Smooth muscle cell (in vitro differentiated cells): Measurements from ENCODE around the gene UST. TPM values are rescaled to one million over a fixed set of nuclear protein-coding genes. Genes with fewer than 3 reads are reported as not detected.
"Not testable (repeated sequence)": the region's sequence is repeated elsewhere in the genome, so short reads cannot be mapped to it uniquely, and the experiment has no call there.

ENCODE experiments used
- DNase-seq: peaks from one replicate; lab custom pipeline; 2025; ENCODE audit not compliant: unreplicated experiment; lab: John Stamatoyannopoulos, UW
- H2AFZ ChIP-seq: fragments of 200-600 bp; sonication (generic); 2 replicates; pipeline ENCODE4 v1.6.0; 2016; ENCODE audit warnings: antibody characterized with exemption, low read depth, mild to moderate bottlenecking
- H3F3A ChIP-seq: fragments of 200-600 bp; sonication (generic); 2 replicates; pipeline ENCODE4 v1.6.0; 2017; ENCODE audit warnings: antibody characterized with exemption, low read depth
- H3K27ac ChIP-seq: fragments of 200-600 bp; sonication (generic); 2 replicates; pipeline ENCODE4 v1.5.1; 2016; ENCODE audit warnings: low read depth, mild to moderate bottlenecking
- H3K27me3 ChIP-seq: fragments of 200-600 bp; sonication (generic); 2 replicates; pipeline ENCODE4 v1.6.1; 2016; ENCODE audit warnings: low read depth, mild to moderate bottlenecking
- H3K36me3 ChIP-seq: fragments of 200-600 bp; sonication (generic); 2 replicates; pipeline ENCODE4 v1.5.1; 2016; ENCODE audit warnings: low read depth
- H3K4me1 ChIP-seq: fragments of 200-600 bp; sonication (generic); 2 replicates; pipeline ENCODE4 v1.5.1; 2016; ENCODE audit warnings: low read depth
- H3K4me2 ChIP-seq: fragments of 200-600 bp; sonication (generic); 2 replicates; pipeline ENCODE4 v1.6.0; 2016; ENCODE audit warnings: mild to moderate bottlenecking
- H3K4me3 ChIP-seq: fragments of 200-600 bp; sonication (generic); 2 replicates; pipeline ENCODE4 v1.5.1; 2016; ENCODE audit warnings: mild to moderate bottlenecking
- H3K79me2 ChIP-seq: fragments of 200-600 bp; sonication (generic); 2 replicates; pipeline ENCODE4 v1.6.0; 2016; ENCODE audit warnings: low read depth, mild to moderate bottlenecking
- H3K9ac ChIP-seq: fragments of 200-600 bp; sonication (generic); 2 replicates; pipeline ENCODE4 v1.6.0; 2016; ENCODE audit warnings: low read depth
- H3K9me3 ChIP-seq: fragments of 200-600 bp; sonication (generic); replicated peaks from 2 replicates; pipeline ENCODE4 v1.5.1; 2016; ENCODE audit warnings: low read depth
- H4K20me1 ChIP-seq: fragments of 200-600 bp; sonication (generic); 2 replicates; pipeline ENCODE4 v1.6.0; 2016; ENCODE audit warnings: low read depth
- WGBS: methylation state at CpG from one replicate; pipeline ENCODE4 v1.1.7; 2016; ENCODE audit warnings: low lambda C conversion rate; 5-methylcytosine and 5-hydroxymethylcytosine counted together
- polyA plus RNA-seq: library from polyadenylated mRNA; unstranded; fragments of >200 nt; fragmentation: Nextera tagmentation; extraction: Ambion mirVana; gene quantifications from 2 replicates; pipeline ENCODE4 v1.2.1, GENCODE V29; 2016
- total RNA-seq: library from RNA; depleted of rRNA; stranded (reverse); fragments of >200 nt; gene quantifications from 2 replicates; pipeline ENCODE4 v1.2.3, GENCODE V29; 2014
- TF ChIP-seq, protein P1 (sequence below): fragments of 200-600 bp; sonication (generic); IDR thresholded peaks from 2 replicates; pipeline ENCODE4 v1.5.1; 2017; ENCODE audit warnings: borderline replicate concordance, mild to moderate bottlenecking, antibody characterized with exemption; ENCODE audit not compliant: insufficient read depth, poor library complexity, severe bottlenecking

Gene UST
- total and polyA plus RNA-seq, 2 experiments from 2014 or later = 16.1 to 19.5 TPM

DNA sequence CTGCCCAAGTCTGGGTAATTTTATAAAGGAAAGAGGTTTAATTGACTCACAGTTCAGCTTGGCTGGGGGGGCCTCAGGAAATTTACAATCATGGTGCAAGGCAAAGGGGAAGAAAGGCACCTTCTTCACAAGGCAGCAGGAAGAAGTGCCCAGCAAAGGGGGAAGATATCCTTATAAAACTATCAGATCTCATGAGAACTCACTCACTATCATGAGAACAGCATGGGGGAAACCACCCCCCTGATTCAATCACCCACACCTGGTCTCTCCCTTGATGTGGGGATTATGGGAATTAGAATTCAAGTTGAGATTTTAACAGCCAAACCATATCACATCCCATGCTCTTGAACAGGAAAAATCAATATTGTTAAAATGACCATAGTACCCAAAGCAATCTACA is 355.5 kb downstream of the UST start:
- H3K4me2 ChIP-seq = no peak overlapping the region
- no peak overlapping the region for H3K27ac ChIP-seq
- no peak overlapping the region for H3K9ac ChIP-seq
- H3F3A ChIP-seq = no peaks in the 10 kb centered on the region
- peaks cover 22% of the 10 kb centered on the region for H3K9me3 ChIP-seq
- H3K36me3 ChIP-seq = no peaks in the 10 kb centered on the region
- no peak overlapping the region for H2AFZ ChIP-seq
- no peaks in the 10 kb centered on the region for H3K4me1 ChIP-seq
- TF ChIP-seq, protein P1, sequence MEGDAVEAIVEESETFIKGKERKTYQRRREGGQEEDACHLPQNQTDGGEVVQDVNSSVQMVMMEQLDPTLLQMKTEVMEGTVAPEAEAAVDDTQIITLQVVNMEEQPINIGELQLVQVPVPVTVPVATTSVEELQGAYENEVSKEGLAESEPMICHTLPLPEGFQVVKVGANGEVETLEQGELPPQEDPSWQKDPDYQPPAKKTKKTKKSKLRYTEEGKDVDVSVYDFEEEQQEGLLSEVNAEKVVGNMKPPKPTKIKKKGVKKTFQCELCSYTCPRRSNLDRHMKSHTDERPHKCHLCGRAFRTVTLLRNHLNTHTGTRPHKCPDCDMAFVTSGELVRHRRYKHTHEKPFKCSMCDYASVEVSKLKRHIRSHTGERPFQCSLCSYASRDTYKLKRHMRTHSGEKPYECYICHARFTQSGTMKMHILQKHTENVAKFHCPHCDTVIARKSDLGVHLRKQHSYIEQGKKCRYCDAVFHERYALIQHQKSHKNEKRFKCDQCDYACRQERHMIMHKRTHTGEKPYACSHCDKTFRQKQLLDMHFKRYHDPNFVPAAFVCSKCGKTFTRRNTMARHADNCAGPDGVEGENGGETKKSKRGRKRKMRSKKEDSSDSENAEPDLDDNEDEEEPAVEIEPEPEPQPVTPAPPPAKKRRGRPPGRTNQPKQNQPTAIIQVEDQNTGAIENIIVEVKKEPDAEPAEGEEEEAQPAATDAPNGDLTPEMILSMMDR = no peak
- H3K27me3 ChIP-seq = no peaks in the 10 kb centered on the region
- H4K20me1 ChIP-seq = no peaks in the 10 kb centered on the region
- H3K4me3 ChIP-seq = no peak overlapping the region
- DNase-seq = no peak
- H3K79me2 ChIP-seq = no peaks in the 10 kb centered on the region

DNA sequence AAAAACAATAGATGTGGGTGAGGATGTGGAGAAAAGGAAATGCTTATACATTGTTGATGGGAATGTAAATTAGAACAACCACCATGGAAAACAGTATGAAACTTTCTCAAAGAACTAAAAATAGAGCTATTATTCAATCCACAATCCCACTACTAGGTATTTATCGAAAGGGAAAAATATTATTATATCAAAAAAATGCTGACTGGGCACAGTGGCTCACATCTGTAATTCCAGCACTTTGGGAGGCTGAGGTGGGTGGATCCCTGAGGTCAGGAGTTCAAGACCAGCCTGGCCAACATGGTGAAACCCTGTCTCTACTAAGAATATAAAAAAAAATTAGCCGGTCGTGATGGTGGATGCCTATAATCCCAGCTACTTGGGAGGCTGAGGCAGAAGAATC is 357.1 kb downstream of the UST start:
- H3K9ac ChIP-seq, H3K79me2 ChIP-seq, DNase-seq, H2AFZ ChIP-seq, H3K27ac ChIP-seq, H3K36me3 ChIP-seq, H3F3A ChIP-seq, H3K4me3 ChIP-seq, H3K4me2 ChIP-seq, H4K20me1 ChIP-seq, H3K4me1 ChIP-seq, H3K9me3 ChIP-seq, H3K27me3 ChIP-seq: not testable (repeated sequence)
- 92% methylated on average over 3 of the region's 3 CpGs for WGBS

DNA sequence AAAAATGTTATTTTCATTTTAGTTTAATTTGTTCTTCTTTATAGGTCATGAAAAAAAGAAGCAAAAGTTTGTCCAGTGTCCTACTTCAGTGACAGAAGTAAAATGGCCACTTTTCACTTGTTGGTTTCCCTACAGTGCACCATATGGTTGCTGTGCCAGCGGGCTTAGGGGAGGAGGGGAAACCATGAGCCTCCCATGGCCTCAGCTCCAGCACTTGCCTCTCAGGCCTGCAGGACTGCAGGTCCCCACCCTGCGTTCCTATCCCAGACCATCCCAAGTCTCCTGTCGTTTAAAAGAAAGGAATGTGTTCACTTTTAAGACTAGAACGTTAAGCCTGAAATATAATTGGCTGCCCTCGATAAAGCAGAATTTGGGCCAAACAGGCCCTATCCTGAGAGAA is 360.7 kb downstream of the UST start:
- Histone ChIP-seq H3K27ac (no peak overlapping the region), H2AFZ (no peak overlapping the region), H3K4me2 (no peak overlapping the region), H3K79me2 (no peaks in the 10 kb centered on the region), H3K4me1 (no peaks in the 10 kb centered on the region), H3F3A (no peaks in the 10 kb centered on the region), H4K20me1 (no peaks in the 10 kb centered on the region), H3K9ac (no peak overlapping the region), H3K27me3 (no peaks in the 10 kb centered on the region), H3K9me3 (no peaks in the 10 kb centered on the region), H3K4me3 (no peak overlapping the region), H3K36me3 (no peaks in the 10 kb centered on the region)
- no peak for DNase-seq
- WGBS = 88% methylated on average over 5 of the region's 5 CpGs
- TF ChIP-seq, protein P1 = no peak

DNA sequence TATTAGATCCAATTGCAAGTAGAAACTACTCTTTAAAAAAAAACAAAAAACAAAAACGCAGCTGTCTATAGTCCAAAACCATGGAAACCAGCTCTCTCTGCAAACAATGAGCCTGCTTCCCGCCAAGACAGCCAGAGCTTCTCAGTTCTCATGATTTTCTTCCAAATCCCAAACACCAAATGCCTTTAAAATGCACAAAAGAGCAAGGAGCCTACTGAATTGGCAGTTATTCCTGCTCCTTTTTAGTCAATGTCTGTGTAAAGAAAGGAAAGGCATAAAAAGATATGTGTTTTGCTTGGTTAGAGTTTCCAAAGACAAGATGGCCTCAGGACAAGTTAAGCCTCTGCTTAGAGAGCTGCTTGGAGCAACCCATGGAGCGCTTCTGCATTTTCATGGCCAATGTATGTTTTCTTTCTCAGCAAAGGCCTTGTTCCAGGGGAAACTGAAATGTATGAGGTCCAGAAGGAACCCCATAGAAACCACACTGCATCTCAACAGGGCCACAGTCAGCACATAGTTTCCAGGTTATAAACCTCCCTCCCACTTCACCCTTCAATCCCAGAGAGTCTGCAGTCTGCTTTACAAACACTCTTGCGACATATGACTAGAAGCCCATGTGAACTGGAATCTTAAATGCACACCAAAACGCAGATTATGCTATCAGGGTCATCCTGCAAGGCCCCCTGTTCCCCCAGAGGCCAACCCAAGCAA is 361.4 kb downstream of the UST start:
- TF ChIP-seq, protein P1 = no peak
- H4K20me1 ChIP-seq = no peaks in the 10 kb centered on the region
- no peak overlapping the region for H3K4me2 ChIP-seq
- H3K79me2 ChIP-seq = no peaks in the 10 kb centered on the region
- no peaks in the 10 kb centered on the region for H3K27me3 ChIP-seq
- H3K4me1 ChIP-seq = no peaks in the 10 kb centered on the region
- H3K4me3 ChIP-seq = no peak overlapping the region
- H3F3A ChIP-seq = no peaks in the 10 kb centered on the region
- no peak overlapping the region for H3K9ac ChIP-seq
- no peaks in the 10 kb centered on the region for H3K36me3 ChIP-seq
- H2AFZ ChIP-seq = no peak overlapping the region
- H3K27ac ChIP-seq = no peak overlapping the region
- 87% methylated on average over 5 of the region's 5 CpGs for WGBS
- no peak for DNase-seq
- H3K9me3 ChIP-seq = no peaks in the 10 kb centered on the region
